ENCODE results near the gene RENBP.
"Not testable (repeated sequence)": the region's sequence is repeated elsewhere in the genome, so short reads cannot be mapped to it uniquely, and the experiment has no call there.

DNA sequence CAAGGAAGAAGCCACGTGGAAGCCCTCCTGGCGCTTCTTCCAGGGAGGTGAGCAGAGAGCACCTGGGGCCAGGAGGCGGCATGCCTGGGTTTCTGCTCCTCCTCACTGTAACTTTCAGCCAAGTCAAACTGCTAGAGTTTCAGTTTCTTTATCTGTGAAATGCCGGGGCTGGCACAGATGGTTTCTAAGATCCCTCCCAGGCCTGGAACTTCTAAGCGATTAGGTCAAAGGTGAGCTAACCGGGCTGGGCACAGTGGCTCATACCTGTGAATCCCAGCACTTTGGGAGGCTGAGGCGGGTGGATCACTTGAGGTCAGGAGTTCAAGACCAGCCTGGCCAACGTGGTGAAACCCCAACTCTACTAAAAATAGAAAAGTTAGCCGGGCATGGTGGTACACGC lies 36.0 kb upstream of the RENBP start:
- TF ChIP-seq CTCF, POLR2A (IDR thresholded peaks at IDR 0.05): not testable (repeated sequence)

Measured in body of pancreas (tissue), 4 donors.